ENCODE data around the gene BTBD16. TPM values are rescaled to one million over a fixed set of nuclear protein-coding genes. Genes with fewer than 3 reads are reported as not detected.

BTBD16 gene
- total RNA-seq, 6 experiments from 2014 or later: not detected

DNA sequence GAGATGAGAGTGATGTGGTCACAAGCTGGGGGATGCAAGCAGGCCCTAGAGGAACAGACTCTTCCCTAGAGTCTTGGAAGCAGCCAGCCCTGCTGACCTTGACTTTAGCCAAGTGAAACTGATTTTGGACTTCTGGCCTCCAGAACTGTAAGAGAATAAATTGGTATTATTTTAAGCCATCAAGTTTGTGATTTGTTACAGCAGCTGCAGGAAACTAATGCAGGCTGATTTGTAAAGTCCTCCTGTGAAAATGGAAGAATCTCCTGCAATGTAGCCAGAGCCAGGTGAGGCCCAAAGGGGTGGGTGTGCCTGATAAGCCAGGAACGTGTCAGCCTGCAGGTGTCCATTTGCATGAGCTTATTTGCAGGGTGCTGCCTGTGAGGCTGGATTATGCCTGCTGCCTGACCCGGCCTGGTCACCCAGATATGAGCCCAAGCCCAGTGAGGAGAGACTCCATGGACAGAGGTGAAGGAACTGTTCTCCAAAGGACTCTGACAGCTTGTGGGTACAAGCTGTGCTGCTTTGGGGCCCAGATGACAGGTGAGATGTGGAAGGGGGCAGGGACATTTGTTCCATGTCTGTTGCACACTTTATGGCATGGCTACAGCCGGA lies 78.8 kb downstream of the BTBD16 start:
- TF ChIP-seq, protein P1, sequence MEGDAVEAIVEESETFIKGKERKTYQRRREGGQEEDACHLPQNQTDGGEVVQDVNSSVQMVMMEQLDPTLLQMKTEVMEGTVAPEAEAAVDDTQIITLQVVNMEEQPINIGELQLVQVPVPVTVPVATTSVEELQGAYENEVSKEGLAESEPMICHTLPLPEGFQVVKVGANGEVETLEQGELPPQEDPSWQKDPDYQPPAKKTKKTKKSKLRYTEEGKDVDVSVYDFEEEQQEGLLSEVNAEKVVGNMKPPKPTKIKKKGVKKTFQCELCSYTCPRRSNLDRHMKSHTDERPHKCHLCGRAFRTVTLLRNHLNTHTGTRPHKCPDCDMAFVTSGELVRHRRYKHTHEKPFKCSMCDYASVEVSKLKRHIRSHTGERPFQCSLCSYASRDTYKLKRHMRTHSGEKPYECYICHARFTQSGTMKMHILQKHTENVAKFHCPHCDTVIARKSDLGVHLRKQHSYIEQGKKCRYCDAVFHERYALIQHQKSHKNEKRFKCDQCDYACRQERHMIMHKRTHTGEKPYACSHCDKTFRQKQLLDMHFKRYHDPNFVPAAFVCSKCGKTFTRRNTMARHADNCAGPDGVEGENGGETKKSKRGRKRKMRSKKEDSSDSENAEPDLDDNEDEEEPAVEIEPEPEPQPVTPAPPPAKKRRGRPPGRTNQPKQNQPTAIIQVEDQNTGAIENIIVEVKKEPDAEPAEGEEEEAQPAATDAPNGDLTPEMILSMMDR (IDR thresholded peaks at IDR 0.05): no peak
- H3K9me3 Mint-ChIP-seq: no peaks in the 10 kb centered on the region
- peaks cover 4% of the 10 kb centered on the region for H3K4me1 Mint-ChIP-seq (ENCODE audit: low read depth)
- peaks cover 42% of the 10 kb centered on the region for H3K27me3 Mint-ChIP-seq (ENCODE audit: insufficient read depth)
- no peak overlapping the region for H3K4me3 Mint-ChIP-seq
- no peak for DNase-seq
- no peaks in the 10 kb centered on the region for H3K36me3 Mint-ChIP-seq (ENCODE audit: low read depth)
- H3K27ac Mint-ChIP-seq: no peak overlapping the region

DNA sequence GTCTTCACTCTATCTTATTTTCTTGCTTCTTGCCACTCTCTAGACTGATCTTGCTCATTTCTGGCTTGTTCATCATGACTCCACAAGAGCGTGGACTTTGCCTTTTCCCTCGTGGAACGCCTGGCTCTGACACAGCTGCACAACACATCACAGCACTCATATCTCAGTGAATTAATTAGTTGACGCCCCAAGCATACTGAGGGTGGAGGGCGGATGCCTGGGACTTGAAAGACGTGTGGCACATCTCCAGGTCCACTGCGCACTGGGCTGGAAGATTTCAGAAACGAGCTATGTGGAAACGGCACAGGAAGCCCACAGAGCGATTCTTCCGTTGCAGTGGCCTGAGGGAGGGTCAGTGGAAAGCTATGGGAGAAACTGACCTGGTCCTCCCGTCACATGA lies 79.8 kb downstream of the BTBD16 start:
- TF ChIP-seq, protein P1 (IDR thresholded peaks at IDR 0.05): no peak
- no peaks in the 10 kb centered on the region for H3K4me1 Mint-ChIP-seq (ENCODE audit: low read depth)
- H3K36me3 Mint-ChIP-seq (ENCODE audit: low read depth): no peaks in the 10 kb centered on the region
- peaks cover 44% of the 10 kb centered on the region for H3K27me3 Mint-ChIP-seq (ENCODE audit: insufficient read depth)
- no peaks in the 10 kb centered on the region for H3K9me3 Mint-ChIP-seq
- H3K27ac Mint-ChIP-seq: no peak overlapping the region
- DNase-seq: no peak
- no peak overlapping the region for H3K4me3 Mint-ChIP-seq

DNA sequence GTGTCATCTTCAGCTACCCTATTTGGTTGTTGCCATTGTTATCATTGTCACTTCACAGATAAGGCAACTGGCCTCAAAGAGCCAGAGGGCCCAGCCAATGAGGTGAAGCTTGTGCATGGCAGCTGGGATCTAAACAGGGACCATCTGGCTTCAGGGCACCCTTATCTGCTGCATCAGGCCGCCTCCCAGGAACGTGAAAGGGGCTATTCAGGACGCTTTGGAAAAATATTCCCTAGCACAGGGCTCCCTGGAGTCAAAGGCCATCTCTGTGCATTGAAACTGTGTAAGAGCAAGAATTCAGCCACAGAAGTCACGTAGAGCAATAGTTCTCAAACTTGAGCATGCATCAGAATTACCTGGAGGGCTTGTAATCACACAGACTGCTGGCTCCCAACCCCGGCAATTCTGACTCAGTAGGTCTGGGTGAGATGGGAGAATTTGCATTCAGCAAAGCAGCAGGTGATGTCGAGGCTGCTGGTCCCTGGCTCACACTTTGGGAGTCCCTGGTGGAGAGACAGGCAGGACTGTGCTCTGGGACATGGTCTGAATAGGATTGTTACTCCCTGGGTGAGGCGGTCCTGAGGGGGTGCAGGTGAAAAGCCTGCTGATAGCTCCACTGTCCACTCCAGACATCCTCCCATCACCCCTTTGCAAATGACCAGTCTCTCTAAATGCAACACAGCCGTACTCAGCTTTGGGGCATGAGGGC lies 81.9 kb downstream of the BTBD16 start:
- Mint-ChIP-seq H3K9me3 (no peaks in the 10 kb centered on the region), H3K27me3 (ENCODE audit: insufficient read depth) (peaks cover 52% of the 10 kb centered on the region), H3K36me3 (ENCODE audit: low read depth) (no peaks in the 10 kb centered on the region), H3K4me3 (no peak overlapping the region), H3K4me1 (ENCODE audit: low read depth) (no peaks in the 10 kb centered on the region), H3K27ac (no peak overlapping the region)
- DNase-seq: no peak
- TF ChIP-seq, protein P1 (IDR thresholded peaks at IDR 0.05): no peak

DNA sequence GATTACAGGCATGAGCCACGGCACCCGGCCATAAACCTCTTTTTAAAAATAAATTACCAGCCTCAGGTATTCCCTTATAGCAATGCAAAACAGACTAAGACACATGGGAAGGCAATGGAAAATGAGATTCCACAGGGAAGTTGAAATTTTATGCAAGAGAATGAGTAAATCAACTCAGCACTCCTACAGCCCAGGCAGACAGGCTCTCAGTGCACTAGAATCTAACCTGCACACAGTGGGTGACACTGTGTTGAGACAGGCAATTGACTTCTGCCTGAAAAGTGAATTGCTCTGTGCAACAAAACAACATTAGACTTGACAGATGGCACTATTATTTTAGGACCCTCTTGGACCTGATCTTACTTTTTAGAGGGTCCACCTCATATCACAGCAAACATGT lies 83.3 kb downstream of the BTBD16 start:
- H3K9me3 Mint-ChIP-seq: peaks cover 9% of the 10 kb centered on the region; the same call in 1 of the 2 replicates
- H3K27me3 Mint-ChIP-seq (ENCODE audit: insufficient read depth): peaks cover 59% of the 10 kb centered on the region
- H3K4me1 Mint-ChIP-seq (ENCODE audit: low read depth): no peaks in the 10 kb centered on the region
- no peak overlapping the region for H3K4me3 Mint-ChIP-seq
- no peak for DNase-seq
- H3K36me3 Mint-ChIP-seq (ENCODE audit: low read depth): no peaks in the 10 kb centered on the region
- TF ChIP-seq, protein P1 (IDR thresholded peaks at IDR 0.05): no peak
- no peak overlapping the region for H3K27ac Mint-ChIP-seq

DNA sequence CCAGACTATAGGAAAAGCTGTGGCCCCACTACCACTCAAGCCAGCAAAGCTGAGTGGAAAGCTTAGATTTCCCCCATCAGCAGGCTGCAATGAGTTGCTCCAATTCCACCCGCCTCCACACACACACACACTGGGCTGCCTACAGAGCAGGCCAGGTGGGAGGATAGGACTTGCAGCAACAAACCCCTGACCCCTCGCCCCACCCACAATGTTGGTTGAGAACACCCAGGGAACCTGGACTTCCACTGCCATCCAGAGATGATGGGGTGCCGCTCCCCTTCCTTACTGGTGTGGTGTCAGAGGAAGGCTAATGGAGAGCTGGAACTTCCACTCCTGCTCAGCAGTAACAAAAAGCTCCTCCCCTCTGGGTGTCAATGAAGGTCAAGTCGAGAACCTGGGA lies 86.6 kb downstream of the BTBD16 start:
- no peak overlapping the region for H3K27ac Mint-ChIP-seq
- no peaks in the 10 kb centered on the region for H3K36me3 Mint-ChIP-seq (ENCODE audit: low read depth)
- TF ChIP-seq, protein P1 (IDR thresholded peaks at IDR 0.05): no peak
- H3K9me3 Mint-ChIP-seq: peaks cover 9% of the 10 kb centered on the region; the same call in 1 of the 2 replicates
- no peaks in the 10 kb centered on the region; the same call in 1 of the 2 replicates for H3K4me1 Mint-ChIP-seq (ENCODE audit: low read depth)
- no peak overlapping the region for H3K4me3 Mint-ChIP-seq
- DNase-seq: no peak
- peaks cover 33% of the 10 kb centered on the region for H3K27me3 Mint-ChIP-seq (ENCODE audit: insufficient read depth)
